ENCODE results near the gene GPR146. TPM values are rescaled to one million over a fixed set of nuclear protein-coding genes. Genes with fewer than 3 reads are reported as not detected.

Gene GPR146
- total and polyA plus RNA-seq, 2 of the 13 experiments (the other 11 are each of a cell fraction or from before 2014, with no cell fraction given), result 2.0 to 15.9 TPM

GRCh38 chr7:1044189-1045068 is at the start of gene GPR146 (continued):
- TF ChIP-seq ZNF777 (CRISPR knock-in tag; IDR thresholded peaks at IDR 0.05), result no peak
- no peak for TF ChIP-seq ZNF335 (CRISPR knock-in tag; IDR thresholded peaks at IDR 0.05)
- TF ChIP-seq ZNF232 (CRISPR knock-in tag; IDR thresholded peaks at IDR 0.05; ENCODE audit: borderline replicate concordance), result peak; percentile 69; the same call in 1 of the 2 replicates
- no peak for TF ChIP-seq RAD51 (IDR thresholded peaks at IDR 0.05; ENCODE audit: borderline replicate concordance)
- TF ChIP-seq ZNF710 (CRISPR knock-in tag; IDR thresholded peaks at IDR 0.05; ENCODE audit: borderline replicate concordance), result no peak
- TF ChIP-seq NR2F2 (IDR thresholded peaks at IDR 0.05; ENCODE audit: borderline replicate concordance, low read depth), result no peak
- 0 out of 2 replicates have a peak, but pooled peaks have one; percentile 35 for TF ChIP-seq ZSCAN20 (CRISPR knock-in tag; IDR thresholded peaks at IDR 0.05; ENCODE audit: borderline replicate concordance)
- peak; percentile 83 for TF ChIP-seq ARNTL (CRISPR knock-in tag; IDR thresholded peaks at IDR 0.05)
- no peak for TF ChIP-seq NBN (conservative IDR thresholded peaks at IDR 0.05)
- TF ChIP-seq USF2 (IDR thresholded peaks at IDR 0.05; ENCODE audit: low read depth, low read length), result no peak
- no peak for TF ChIP-seq USF2 (CRISPR knock-in tag; IDR thresholded peaks at IDR 0.05; ENCODE audit: borderline replicate concordance)
- no peak for TF ChIP-seq ZNF839 (CRISPR knock-in tag; IDR thresholded peaks at IDR 0.05; ENCODE audit: borderline replicate concordance)
- no peak for TF ChIP-seq HMG20A (CRISPR knock-in tag; IDR thresholded peaks at IDR 0.05; ENCODE audit: borderline replicate concordance)
- TF ChIP-seq PHF20 (CRISPR knock-in tag; IDR thresholded peaks at IDR 0.05), result no peak
- TF ChIP-seq ZNF761 (CRISPR knock-in tag; conservative IDR thresholded peaks at IDR 0.05), result no peak
- TF ChIP-seq MAFG (CRISPR knock-in tag; IDR thresholded peaks at IDR 0.05), result peak; percentile 81; the same call in 1 of the 2 replicates
- TF ChIP-seq U2AF2 (IDR thresholded peaks at IDR 0.05; ENCODE audit: low read depth, low read length), result no peak
- no peak for TF ChIP-seq ZNF331 (CRISPR knock-in tag; IDR thresholded peaks at IDR 0.05)
- TF ChIP-seq BORCS8-MEF2B (CRISPR knock-in tag; IDR thresholded peaks at IDR 0.05), result no peak
- TF ChIP-seq ZBTB39 (CRISPR knock-in tag; IDR thresholded peaks at IDR 0.05), result no peak
- no peak for TF ChIP-seq ZNF691 (CRISPR knock-in tag; IDR thresholded peaks at IDR 0.05; ENCODE audit: borderline replicate concordance, low read depth)
- no peak for TF ChIP-seq SRSF1 (optimal IDR thresholded peaks at IDR 0.05; ENCODE audit: low read depth, low read length)
- TF ChIP-seq ZFP36L1 (CRISPR knock-in tag; IDR thresholded peaks at IDR 0.05), result no peak; the same call in 1 of the 2 replicates

All from HepG2 (cell line).